ENCODE measurements around the gene ITPA. TPM values are rescaled to one million over a fixed set of nuclear protein-coding genes. Genes with fewer than 3 reads are reported as not detected.
"Not testable (repeated sequence)": the region's sequence is repeated elsewhere in the genome, so short reads cannot be mapped to it uniquely, and the experiment has no call there.

The ITPA gene
- polyA plus RNA-seq, 3 donors = 46.3 to 70.3 (median 54.3) TPM

- peak in 3 of 11 donors; percentile 22 to 65 (median 51) for DNase-seq (ENCODE audit: extremely low read depth in 1 of 11, low read depth in 9 of 11, low spot score in 4 of 11)
Observed at GRCh38 chr20:3168079-3168828, 41.0 kb upstream of the ITPA start.

GRCh38 chr20:3168829-3169590 is 40.3 kb upstream of the ITPA start:
- DNase-seq (ENCODE audit: extremely low read depth in 1 of 11, low read depth in 9 of 11, low spot score in 4 of 11) = no peak

GRCh38 chr20:3171391-3172125 is 37.7 kb upstream of the ITPA start:
- no peak for DNase-seq (ENCODE audit: extremely low read depth in 1 of 11, low read depth in 9 of 11, low spot score in 4 of 11)

GRCh38 chr20:3172126-3172932 is 37.0 kb upstream of the ITPA start:
- DNase-seq (ENCODE audit: extremely low read depth in 1 of 11, low read depth in 9 of 11, low spot score in 4 of 11) = no peak

GRCh38 chr20:3172933-3173609 is 36.2 kb upstream of the ITPA start, which contains the start of gene LZTS3:
TSS of gene LZTS3 (minus strand) at chr20:3173549. CDS start at chr20:3167163, 6,386 bp downstream.
- peak in 6 of 11 donors; percentile 39 to 70 (median 57) for DNase-seq (ENCODE audit: extremely low read depth in 1 of 11, low read depth in 9 of 11, low spot score in 4 of 11)

GRCh38 chr20:3173610-3174441 is 35.5 kb upstream of the ITPA start:
- peak in 8 of 11 donors; percentile 78 to 90 (median 86) for DNase-seq (ENCODE audit: extremely low read depth in 1 of 11, low read depth in 9 of 11, low spot score in 4 of 11)

- DNase-seq (ENCODE audit: extremely low read depth in 1 of 11, low read depth in 9 of 11, low spot score in 4 of 11) = no peak
Observed at GRCh38 chr20:3174442-3175261, 34.6 kb upstream of the ITPA start.

- DNase-seq (ENCODE audit: extremely low read depth in 1 of 11, low read depth in 9 of 11, low spot score in 4 of 11) = no peak
Observed at GRCh38 chr20:3175270-3175669, 34.0 kb upstream of the ITPA start.

- DNase-seq (ENCODE audit: extremely low read depth in 1 of 11, low read depth in 9 of 11, low spot score in 4 of 11) = no peak
Observed at GRCh38 chr20:3177746-3178485, 31.4 kb upstream of the ITPA start.

- no peak for DNase-seq (ENCODE audit: extremely low read depth in 1 of 11, low read depth in 9 of 11, low spot score in 4 of 11)
Observed at GRCh38 chr20:3180319-3180718, 29.0 kb upstream of the ITPA start.

- no peak for DNase-seq (ENCODE audit: extremely low read depth in 1 of 11, low read depth in 9 of 11, low spot score in 4 of 11)
Observed at GRCh38 chr20:3181270-3181669, 28.0 kb upstream of the ITPA start.

- DNase-seq (ENCODE audit: extremely low read depth in 1 of 11, low read depth in 9 of 11, low spot score in 4 of 11) = not testable (repeated sequence)
Observed at GRCh38 chr20:3182429-3182828, 26.9 kb upstream of the ITPA start.

- DNase-seq (ENCODE audit: extremely low read depth in 1 of 11, low read depth in 9 of 11, low spot score in 4 of 11) = no peak
Observed at GRCh38 chr20:3183896-3184612, 25.2 kb upstream of the ITPA start.

- not testable (repeated sequence) for DNase-seq (ENCODE audit: extremely low read depth in 1 of 11, low read depth in 9 of 11, low spot score in 4 of 11)
Observed at GRCh38 chr20:3187861-3188260, 21.4 kb upstream of the ITPA start.

GRCh38 chr20:3188823-3189413 is 20.4 kb upstream of the ITPA start:
- DNase-seq (ENCODE audit: extremely low read depth in 1 of 11, low read depth in 9 of 11, low spot score in 4 of 11) = no peak
